ENCODE results near the gene DNAI2. TPM values are rescaled to one million over a fixed set of nuclear protein-coding genes. Genes with fewer than 3 reads are reported as not detected.

The DNAI2 gene
- total RNA-seq, 6 experiments from 2014 or later, result not detected

DNA sequence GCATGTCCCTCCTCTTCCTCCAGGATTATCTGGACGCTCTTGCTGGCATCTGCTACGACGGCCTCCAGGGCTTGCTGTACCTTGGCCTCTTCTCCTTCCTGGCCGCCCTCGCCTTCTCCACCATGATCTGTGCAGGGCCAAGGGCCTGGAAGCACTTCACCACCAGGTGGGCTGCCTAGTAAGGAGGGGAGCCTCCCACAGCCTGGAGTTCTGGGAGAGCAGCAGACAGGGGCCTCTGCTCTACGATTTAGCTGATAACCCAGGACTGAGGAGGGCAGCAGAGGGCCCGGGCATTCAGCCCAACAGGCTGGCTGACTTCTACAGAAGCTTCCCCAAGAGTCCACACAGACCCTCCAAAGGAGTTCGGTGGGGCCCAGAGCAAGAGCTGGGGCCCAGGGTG lies 21.8 kb upstream of the DNAI2 start:
- Mint-ChIP-seq H3K27ac (no peak overlapping the region), H3K4me3 (no peak overlapping the region), H3K27me3 (ENCODE audit: insufficient read depth) (peaks cover 4% of the 10 kb centered on the region), H3K9me3 (peaks cover 22% of the 10 kb centered on the region), H3K36me3 (ENCODE audit: low read depth) (no peaks in the 10 kb centered on the region), H3K4me1 (ENCODE audit: low read depth) (no peaks in the 10 kb centered on the region)
- no peak for DNase-seq
- TF ChIP-seq, protein P1, sequence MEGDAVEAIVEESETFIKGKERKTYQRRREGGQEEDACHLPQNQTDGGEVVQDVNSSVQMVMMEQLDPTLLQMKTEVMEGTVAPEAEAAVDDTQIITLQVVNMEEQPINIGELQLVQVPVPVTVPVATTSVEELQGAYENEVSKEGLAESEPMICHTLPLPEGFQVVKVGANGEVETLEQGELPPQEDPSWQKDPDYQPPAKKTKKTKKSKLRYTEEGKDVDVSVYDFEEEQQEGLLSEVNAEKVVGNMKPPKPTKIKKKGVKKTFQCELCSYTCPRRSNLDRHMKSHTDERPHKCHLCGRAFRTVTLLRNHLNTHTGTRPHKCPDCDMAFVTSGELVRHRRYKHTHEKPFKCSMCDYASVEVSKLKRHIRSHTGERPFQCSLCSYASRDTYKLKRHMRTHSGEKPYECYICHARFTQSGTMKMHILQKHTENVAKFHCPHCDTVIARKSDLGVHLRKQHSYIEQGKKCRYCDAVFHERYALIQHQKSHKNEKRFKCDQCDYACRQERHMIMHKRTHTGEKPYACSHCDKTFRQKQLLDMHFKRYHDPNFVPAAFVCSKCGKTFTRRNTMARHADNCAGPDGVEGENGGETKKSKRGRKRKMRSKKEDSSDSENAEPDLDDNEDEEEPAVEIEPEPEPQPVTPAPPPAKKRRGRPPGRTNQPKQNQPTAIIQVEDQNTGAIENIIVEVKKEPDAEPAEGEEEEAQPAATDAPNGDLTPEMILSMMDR (IDR thresholded peaks at IDR 0.05), result no peak

DNA sequence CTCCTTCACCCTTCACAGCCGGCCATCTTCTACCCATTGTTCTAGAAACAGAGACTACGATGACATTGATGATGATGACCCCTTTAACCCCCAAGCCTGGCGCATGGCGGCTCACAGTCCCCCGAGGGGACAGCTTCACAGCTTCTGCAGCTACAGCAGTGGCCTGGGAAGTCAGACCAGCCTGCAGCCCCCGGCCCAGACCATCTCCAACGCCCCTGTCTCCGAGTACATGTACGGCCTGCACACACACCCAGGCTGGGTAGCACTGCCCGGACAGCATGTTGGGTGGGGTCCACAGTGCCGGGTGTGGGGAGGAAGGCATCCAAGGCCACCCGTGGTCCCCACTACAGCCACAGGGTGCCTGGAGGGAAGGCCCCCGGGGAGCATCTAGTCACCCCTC lies 21.0 kb upstream of the DNAI2 start:
- Mint-ChIP-seq H3K9me3 (peaks cover 21% of the 10 kb centered on the region), H3K4me1 (ENCODE audit: low read depth) (no peaks in the 10 kb centered on the region), H3K36me3 (ENCODE audit: low read depth) (no peaks in the 10 kb centered on the region), H3K27me3 (ENCODE audit: insufficient read depth) (peaks cover 1% of the 10 kb centered on the region), H3K27ac (no peak overlapping the region), H3K4me3 (no peak overlapping the region)
- TF ChIP-seq, protein P1 (IDR thresholded peaks at IDR 0.05), result no peak
- DNase-seq, result no peak

DNA sequence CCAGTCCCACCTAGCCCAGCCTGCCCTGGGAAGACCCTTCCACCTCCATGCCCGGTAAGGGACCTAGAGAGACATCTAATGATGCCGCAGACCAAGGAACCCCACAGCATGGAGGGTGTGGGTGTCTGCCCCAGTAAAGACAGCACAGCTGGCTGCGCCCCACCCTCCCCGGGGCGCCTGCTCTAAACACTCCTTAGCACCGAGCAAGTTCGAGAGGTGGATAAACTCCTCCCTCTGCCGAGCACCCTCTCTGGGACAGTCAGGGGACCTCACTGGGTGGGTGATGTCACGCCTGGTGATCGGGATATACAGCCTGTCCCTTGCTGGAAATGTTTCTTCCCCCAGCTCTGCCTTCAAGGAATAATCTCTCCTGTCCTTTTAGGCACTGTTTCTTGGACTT lies 16.7 kb upstream of the DNAI2 start:
- DNase-seq, result no peak
- Mint-ChIP-seq H3K4me3 (no peak overlapping the region), H3K27ac (no peak overlapping the region), H3K9me3 (peaks cover 22% of the 10 kb centered on the region), H3K36me3 (ENCODE audit: low read depth) (no peaks in the 10 kb centered on the region), H3K27me3 (ENCODE audit: insufficient read depth) (peaks cover 7% of the 10 kb centered on the region; the same call in 1 of the 2 replicates), H3K4me1 (ENCODE audit: low read depth) (no peaks in the 10 kb centered on the region)
- TF ChIP-seq, protein P1 (IDR thresholded peaks at IDR 0.05), result no peak

DNA sequence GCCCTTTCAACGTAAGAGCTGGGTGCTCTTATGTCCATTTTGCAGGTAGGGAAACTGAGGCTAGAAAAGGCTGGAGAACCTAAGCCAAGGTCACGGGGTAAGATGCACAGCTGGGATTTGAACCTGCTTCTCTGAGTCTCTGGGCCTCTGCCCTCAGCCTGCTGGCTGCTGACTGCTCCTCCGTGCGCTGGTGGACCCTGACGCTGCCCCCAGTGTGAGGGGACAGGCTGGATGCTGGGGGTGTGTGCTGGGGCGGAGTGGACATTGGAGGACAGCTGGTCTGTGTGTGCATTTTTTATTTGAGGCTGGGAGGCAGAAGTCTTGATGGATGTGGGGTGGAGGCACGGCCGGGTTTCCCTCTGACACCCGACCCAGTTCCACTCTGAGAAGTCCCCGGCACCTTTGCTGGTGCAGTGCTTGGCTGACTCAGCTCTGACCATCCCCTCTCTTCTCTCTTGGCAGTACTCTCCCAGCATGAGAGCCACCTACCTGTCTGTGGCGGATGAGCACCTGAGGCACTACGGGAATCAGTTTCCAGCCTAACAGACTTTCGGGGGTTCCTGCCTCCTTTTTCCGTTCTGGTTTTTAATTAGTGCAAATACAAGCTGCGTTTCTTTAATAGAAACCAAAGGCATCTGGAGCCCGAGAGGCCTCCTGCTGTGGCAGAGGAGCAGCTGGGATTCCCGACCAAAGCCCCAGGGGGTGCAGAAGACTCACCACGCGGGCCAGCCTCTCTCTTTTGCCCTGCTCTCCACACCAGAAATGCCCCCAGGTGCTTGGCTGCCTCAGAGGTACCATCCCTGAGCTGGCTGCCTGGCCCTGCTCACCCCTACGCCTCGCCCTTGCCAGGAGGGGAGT lies 14.1 kb upstream of the DNAI2 start:
- Mint-ChIP-seq H3K9me3 (peaks cover 16% of the 10 kb centered on the region), H3K27me3 (ENCODE audit: insufficient read depth) (peaks cover 7% of the 10 kb centered on the region; the same call in 1 of the 2 replicates), H3K4me1 (ENCODE audit: low read depth) (no peaks in the 10 kb centered on the region), H3K4me3 (no peak overlapping the region), H3K36me3 (ENCODE audit: low read depth) (no peaks in the 10 kb centered on the region), H3K27ac (no peak overlapping the region)
- TF ChIP-seq, protein P1 (IDR thresholded peaks at IDR 0.05), result no peak
- no peak for DNase-seq

DNA sequence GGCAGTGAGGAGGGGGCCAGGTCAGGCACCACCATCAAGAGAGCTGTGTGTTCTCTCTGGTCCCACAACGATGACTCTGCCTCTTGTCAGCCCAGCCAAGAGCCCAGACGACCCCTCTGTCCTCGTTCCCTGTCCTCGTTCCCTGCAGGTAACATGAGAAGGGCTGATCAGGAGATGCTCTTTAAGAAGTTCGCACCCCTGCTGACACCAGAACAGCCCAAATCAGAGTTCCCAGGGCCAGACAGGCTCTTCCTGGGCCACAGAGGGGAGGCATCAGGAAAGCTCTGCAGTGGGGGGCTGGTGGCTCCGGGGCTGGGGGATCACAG lies 13.5 kb upstream of the DNAI2 start:
- Mint-ChIP-seq H3K9me3 (peaks cover 18% of the 10 kb centered on the region), H3K4me1 (ENCODE audit: low read depth) (no peaks in the 10 kb centered on the region), H3K36me3 (ENCODE audit: low read depth) (no peaks in the 10 kb centered on the region), H3K27ac (no peak overlapping the region), H3K27me3 (ENCODE audit: insufficient read depth) (peaks cover 7% of the 10 kb centered on the region; the same call in 1 of the 2 replicates), H3K4me3 (no peak overlapping the region)
- TF ChIP-seq, protein P1 (IDR thresholded peaks at IDR 0.05), result no peak
- DNase-seq, result no peak

Measured in HFFc6 (cell line).